IMR-90 (cell line): ENCODE measurements around the gene SRMS.

Experiments
- CEBPB ChIP-seq: IDR thresholded peaks from 2 replicates; pipeline ENCODE4 v1.6.1; 2012; ENCODE audit warnings: low read depth, low read length, improper control_type of control experiment
- MAZ ChIP-seq: IDR thresholded peaks from 2 replicates; pipeline ENCODE4 v1.6.1; 2012; ENCODE audit warnings: low read depth, mild to moderate bottlenecking, low read length, improper control_type of control experiment, moderate library complexity, borderline replicate concordance
- MXI1 ChIP-seq: IDR thresholded peaks from 2 replicates; pipeline ENCODE4 v1.6.1; 2012; ENCODE audit warnings: low read depth, mild to moderate bottlenecking, low read length, moderate library complexity, borderline replicate concordance
- POLR2A ChIP-seq: IDR thresholded peaks from 2 replicates; pipeline ENCODE4 v1.6.1; 2012; ENCODE audit warnings: mild to moderate bottlenecking, low read depth, low read length
- RCOR1 ChIP-seq: IDR thresholded peaks from 2 replicates; pipeline ENCODE4 v1.6.1; 2012; ENCODE audit warnings: mild to moderate bottlenecking, low read length, improper control_type of control experiment; ENCODE audit not compliant: insufficient replicate concordance
- SMC3 ChIP-seq: fragments of 150-350 bp; IDR thresholded peaks from 2 replicates; pipeline ENCODE4 v1.6.1; 2016; ENCODE audit warnings: low read depth, mild to moderate bottlenecking, antibody characterized with exemption, low read length, moderate library complexity
- TF ChIP-seq, protein P1 (sequence below): conservative IDR thresholded peaks from 2 replicates; pipeline ENCODE4 v1.5.1; 2012; ENCODE audit warnings: mild to moderate bottlenecking, low read depth, low read length, improper control_type of control experiment

GRCh38 chr20:63592661-63593060, 45.1 kb upstream of the SRMS start:
- TF ChIP-seq MXI1 (no peak), CEBPB (no peak), POLR2A (no peak), MAZ (no peak), RCOR1 (no peak), SMC3 (no peak)
- TF ChIP-seq, protein P1, sequence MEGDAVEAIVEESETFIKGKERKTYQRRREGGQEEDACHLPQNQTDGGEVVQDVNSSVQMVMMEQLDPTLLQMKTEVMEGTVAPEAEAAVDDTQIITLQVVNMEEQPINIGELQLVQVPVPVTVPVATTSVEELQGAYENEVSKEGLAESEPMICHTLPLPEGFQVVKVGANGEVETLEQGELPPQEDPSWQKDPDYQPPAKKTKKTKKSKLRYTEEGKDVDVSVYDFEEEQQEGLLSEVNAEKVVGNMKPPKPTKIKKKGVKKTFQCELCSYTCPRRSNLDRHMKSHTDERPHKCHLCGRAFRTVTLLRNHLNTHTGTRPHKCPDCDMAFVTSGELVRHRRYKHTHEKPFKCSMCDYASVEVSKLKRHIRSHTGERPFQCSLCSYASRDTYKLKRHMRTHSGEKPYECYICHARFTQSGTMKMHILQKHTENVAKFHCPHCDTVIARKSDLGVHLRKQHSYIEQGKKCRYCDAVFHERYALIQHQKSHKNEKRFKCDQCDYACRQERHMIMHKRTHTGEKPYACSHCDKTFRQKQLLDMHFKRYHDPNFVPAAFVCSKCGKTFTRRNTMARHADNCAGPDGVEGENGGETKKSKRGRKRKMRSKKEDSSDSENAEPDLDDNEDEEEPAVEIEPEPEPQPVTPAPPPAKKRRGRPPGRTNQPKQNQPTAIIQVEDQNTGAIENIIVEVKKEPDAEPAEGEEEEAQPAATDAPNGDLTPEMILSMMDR, result no peak
